GM23338 (cell line): ENCODE results near the gene NDUFS4. TPM values are rescaled to one million over a fixed set of nuclear protein-coding genes. Genes with fewer than 3 reads are reported as not detected.

Source experiments
- ATAC-seq: fragments of 200-7000 bp; cut with Tn5 transposase; 3 replicates; pipeline ENCODE4 v1.9.1; 2020
- DNase-seq: peaks from one replicate; pipeline ENCODE4 v3.0.0-alpha.2; 2015; ENCODE audit warnings: low spot score
- H2AFZ ChIP-seq: fragments of 200-600 bp; sonication (generic); 2 replicates; pipeline ENCODE4 v1.8.0; 2016; ENCODE audit warnings: antibody characterized with exemption, mild to moderate bottlenecking, moderate library complexity
- H3F3A ChIP-seq: fragments of 200-600 bp; sonication (generic); replicated peaks from 2 replicates; pipeline ENCODE4 v1.8.0; 2017; ENCODE audit warnings: antibody characterized with exemption, mixed run types, low read depth
- H3K27ac ChIP-seq: fragments of 200-600 bp; sonication (generic); 2 replicates; pipeline ENCODE4 v1.6.1; 2016; ENCODE audit warnings: low read depth
- H3K27me3 ChIP-seq: fragments of 200-600 bp; sonication (generic); 2 replicates; pipeline ENCODE4 v1.8.0; 2016; ENCODE audit warnings: mild to moderate bottlenecking, mixed run types, moderate library complexity; ENCODE audit not compliant: insufficient read depth
- H3K36me3 ChIP-seq: fragments of 200-600 bp; sonication (generic); 2 replicates; pipeline ENCODE4 v1.8.0; 2016; ENCODE audit warnings: mild to moderate bottlenecking; ENCODE audit not compliant: insufficient read depth
- H3K4me1 ChIP-seq: fragments of 200-600 bp; sonication (generic); 2 replicates; pipeline ENCODE4 v1.8.0; 2016; ENCODE audit warnings: mild to moderate bottlenecking, moderate library complexity; ENCODE audit not compliant: insufficient read depth
- H3K4me2 ChIP-seq: fragments of 200-600 bp; sonication (generic); 2 replicates; pipeline ENCODE4 v1.7.1; 2017; ENCODE audit warnings: mixed run types
- H3K4me3 ChIP-seq: fragments of 200-600 bp; sonication (generic); 2 replicates; pipeline ENCODE4 v1.6.1; 2016; ENCODE audit warnings: mixed run types
- H3K79me2 ChIP-seq: fragments of 200-600 bp; sonication (generic); replicated peaks from 2 replicates; pipeline ENCODE4 v1.8.0; 2017; ENCODE audit warnings: mild to moderate bottlenecking; ENCODE audit not compliant: insufficient read depth
- H3K9me2 ChIP-seq: fragments of 200-600 bp; sonication (generic); 2 replicates; pipeline ENCODE4 v1.8.0; 2017; ENCODE audit not compliant: insufficient read depth
- H4K20me1 ChIP-seq: fragments of 200-600 bp; sonication (generic); replicated peaks from 2 replicates; pipeline ENCODE4 v1.8.0; 2017; ENCODE audit warnings: mild to moderate bottlenecking; ENCODE audit not compliant: insufficient read depth
- H3K27ac Mint-ChIP-seq: 2 replicates; pipeline ENCODE4 v1.8.0; 2020; ENCODE audit warnings: inconsistent platforms, mild to moderate bottlenecking, moderate library complexity, mixed read lengths
- H3K27me3 Mint-ChIP-seq: 3 replicates; pipeline ENCODE4 v1.8.0; 2022; ENCODE audit warnings: low read depth, mild to moderate bottlenecking, moderate library complexity, mixed read lengths, inconsistent platforms; ENCODE audit not compliant: insufficient read depth, poor library complexity
- H3K36me3 Mint-ChIP-seq: 3 replicates; pipeline ENCODE4 v1.8.0; 2021; ENCODE audit warnings: low read depth, mild to moderate bottlenecking, inconsistent platforms, moderate library complexity, mixed read lengths
- H3K4me1 Mint-ChIP-seq: 3 replicates; pipeline ENCODE4 v1.8.0; 2020; ENCODE audit warnings: mild to moderate bottlenecking, inconsistent platforms, mixed read lengths
- H3K4me3 Mint-ChIP-seq: 3 replicates; pipeline ENCODE4 v1.8.0; 2021; ENCODE audit warnings: moderate library complexity, mild to moderate bottlenecking, inconsistent platforms, mixed read lengths
- H3K9me3 Mint-ChIP-seq: 3 replicates; pipeline ENCODE4 v1.8.0; 2020; ENCODE audit warnings: moderate library complexity, mild to moderate bottlenecking, inconsistent platforms, mixed read lengths
- CREB1 ChIP-seq: fragments of 250-450 bp; sonication (Bioruptor Pico); IDR thresholded peaks from 2 replicates; pipeline ENCODE4 v1.5.0; 2020; ENCODE audit warnings: low read depth, mild to moderate bottlenecking, moderate library complexity
- EZH2phosphoT487 ChIP-seq: fragments of 200-600 bp; sonication (generic); IDR thresholded peaks from one replicate; pipeline ENCODE4 v1.8.1; 2018; ENCODE audit warnings: antibody characterized with exemption; ENCODE audit not compliant: unreplicated experiment
- JUNB ChIP-seq: IDR thresholded peaks from one replicate; pipeline ENCODE4 v1.6.1; 2016; ENCODE audit warnings: antibody characterized with exemption; ENCODE audit not compliant: unreplicated experiment
- NANOG ChIP-seq: IDR thresholded peaks from 2 replicates; pipeline ENCODE4 v1.6.1; 2016; ENCODE audit warnings: antibody characterized with exemption, borderline replicate concordance
- STAT1 ChIP-seq: IDR thresholded peaks from one replicate; pipeline ENCODE4 v1.6.1; 2016; ENCODE audit warnings: antibody characterized with exemption; ENCODE audit not compliant: unreplicated experiment
- ZNF331 ChIP-seq: fragments of 250-450 bp; sonication (Bioruptor Pico); IDR thresholded peaks from 2 replicates; pipeline ENCODE4 v1.5.0; 2020; ENCODE audit warnings: low read depth, mild to moderate bottlenecking, moderate library complexity
- polyA plus RNA-seq: library from polyadenylated mRNA; unstranded; fragments of >200 nt; fragmentation: Nextera tagmentation; extraction: Ambion mirVana; gene quantifications from 2 replicates; pipeline ENCODE4 v1.2.1, GENCODE V29; 2016
- total RNA-seq: library from RNA; depleted of rRNA; stranded (reverse); fragments of >200 nt; shearing (Covaris generic); gene quantifications from 2 replicates; pipeline ENCODE4 v1.2.3, GENCODE V29; 2014
- TF ChIP-seq, protein P1 (sequence below): IDR thresholded peaks from one replicate; pipeline ENCODE4 v1.6.1; 2018; ENCODE audit warnings: antibody characterized with exemption; ENCODE audit not compliant: unreplicated experiment
- TF ChIP-seq, protein P2 (sequence below), 2 experiments: fragments of 200-600 bp in 1 of 2; sonication (generic) in 1 of 2; conservative IDR thresholded peaks; 2 replicates each; pipeline versions ENCODE4 v1.5.1 to v1.6.1; 2016 to 2017; ENCODE audit warnings: antibody characterized with exemption in 2 of 2, low read depth in 2 of 2, mild to moderate bottlenecking in 2 of 2, moderate library complexity in 1 of 2
- TF ChIP-seq, protein P3 (sequence below): fragments of 250-450 bp; sonication (Bioruptor Pico); IDR thresholded peaks from 2 replicates; pipeline ENCODE4 v1.5.0; 2020; ENCODE audit warnings: mild to moderate bottlenecking, moderate library complexity

Gene NDUFS4
- total and polyA plus RNA-seq, 2 experiments from 2014 or later: 65.6 to 151 TPM

DNA sequence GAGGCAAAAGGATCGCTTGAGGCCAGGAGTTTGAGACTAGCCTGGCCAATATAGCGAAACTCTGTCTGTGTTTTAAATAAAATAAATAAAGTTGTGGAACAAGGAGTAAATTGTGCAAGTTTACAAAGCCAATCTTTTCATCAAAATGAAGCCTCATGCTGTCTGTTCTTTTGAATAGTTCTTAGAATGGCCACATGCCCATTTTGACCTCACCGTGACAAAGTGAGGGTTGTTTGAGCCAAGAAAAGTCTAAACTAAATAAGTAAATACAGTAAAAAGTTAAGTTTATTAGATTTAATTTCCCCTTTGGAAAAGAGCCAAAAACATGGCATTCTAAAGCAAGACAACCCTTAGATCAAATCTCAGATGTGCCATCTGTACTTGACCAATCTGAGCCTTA, 165.7 kb downstream of the NDUFS4 start:
- Histone ChIP-seq H3K4me3 (no peak overlapping the region), H3K4me2 (no peak overlapping the region), H3K36me3 (no peaks in the 10 kb centered on the region), H3K9me2 (peaks cover 5% of the 10 kb centered on the region), H4K20me1 (no peaks in the 10 kb centered on the region), H3F3A (no peaks in the 10 kb centered on the region), H3K4me1 (no peaks in the 10 kb centered on the region), H3K27me3 (no peaks in the 10 kb centered on the region), H3K27ac (no peak overlapping the region), H3K79me2 (no peaks in the 10 kb centered on the region), H2AFZ (no peak overlapping the region)
- Mint-ChIP-seq H3K4me3 (no peak overlapping the region), H3K27ac (no peak overlapping the region), H3K4me1 (no peaks in the 10 kb centered on the region), H3K9me3 (no peaks in the 10 kb centered on the region; the same call in 2 of the 3 replicates), H3K27me3 (peaks cover 3% of the 10 kb centered on the region), H3K36me3 (no peaks in the 10 kb centered on the region)
- ATAC-seq (no peak), DNase-seq (no peak)
- TF ChIP-seq, protein P1, sequence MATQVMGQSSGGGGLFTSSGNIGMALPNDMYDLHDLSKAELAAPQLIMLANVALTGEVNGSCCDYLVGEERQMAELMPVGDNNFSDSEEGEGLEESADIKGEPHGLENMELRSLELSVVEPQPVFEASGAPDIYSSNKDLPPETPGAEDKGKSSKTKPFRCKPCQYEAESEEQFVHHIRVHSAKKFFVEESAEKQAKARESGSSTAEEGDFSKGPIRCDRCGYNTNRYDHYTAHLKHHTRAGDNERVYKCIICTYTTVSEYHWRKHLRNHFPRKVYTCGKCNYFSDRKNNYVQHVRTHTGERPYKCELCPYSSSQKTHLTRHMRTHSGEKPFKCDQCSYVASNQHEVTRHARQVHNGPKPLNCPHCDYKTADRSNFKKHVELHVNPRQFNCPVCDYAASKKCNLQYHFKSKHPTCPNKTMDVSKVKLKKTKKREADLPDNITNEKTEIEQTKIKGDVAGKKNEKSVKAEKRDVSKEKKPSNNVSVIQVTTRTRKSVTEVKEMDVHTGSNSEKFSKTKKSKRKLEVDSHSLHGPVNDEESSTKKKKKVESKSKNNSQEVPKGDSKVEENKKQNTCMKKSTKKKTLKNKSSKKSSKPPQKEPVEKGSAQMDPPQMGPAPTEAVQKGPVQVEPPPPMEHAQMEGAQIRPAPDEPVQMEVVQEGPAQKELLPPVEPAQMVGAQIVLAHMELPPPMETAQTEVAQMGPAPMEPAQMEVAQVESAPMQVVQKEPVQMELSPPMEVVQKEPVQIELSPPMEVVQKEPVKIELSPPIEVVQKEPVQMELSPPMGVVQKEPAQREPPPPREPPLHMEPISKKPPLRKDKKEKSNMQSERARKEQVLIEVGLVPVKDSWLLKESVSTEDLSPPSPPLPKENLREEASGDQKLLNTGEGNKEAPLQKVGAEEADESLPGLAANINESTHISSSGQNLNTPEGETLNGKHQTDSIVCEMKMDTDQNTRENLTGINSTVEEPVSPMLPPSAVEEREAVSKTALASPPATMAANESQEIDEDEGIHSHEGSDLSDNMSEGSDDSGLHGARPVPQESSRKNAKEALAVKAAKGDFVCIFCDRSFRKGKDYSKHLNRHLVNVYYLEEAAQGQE: no peak
- TF ChIP-seq STAT1: no peak
- TF ChIP-seq EZH2phosphoT487: no peak
- no peak for TF ChIP-seq NANOG
- TF ChIP-seq, protein P2, sequence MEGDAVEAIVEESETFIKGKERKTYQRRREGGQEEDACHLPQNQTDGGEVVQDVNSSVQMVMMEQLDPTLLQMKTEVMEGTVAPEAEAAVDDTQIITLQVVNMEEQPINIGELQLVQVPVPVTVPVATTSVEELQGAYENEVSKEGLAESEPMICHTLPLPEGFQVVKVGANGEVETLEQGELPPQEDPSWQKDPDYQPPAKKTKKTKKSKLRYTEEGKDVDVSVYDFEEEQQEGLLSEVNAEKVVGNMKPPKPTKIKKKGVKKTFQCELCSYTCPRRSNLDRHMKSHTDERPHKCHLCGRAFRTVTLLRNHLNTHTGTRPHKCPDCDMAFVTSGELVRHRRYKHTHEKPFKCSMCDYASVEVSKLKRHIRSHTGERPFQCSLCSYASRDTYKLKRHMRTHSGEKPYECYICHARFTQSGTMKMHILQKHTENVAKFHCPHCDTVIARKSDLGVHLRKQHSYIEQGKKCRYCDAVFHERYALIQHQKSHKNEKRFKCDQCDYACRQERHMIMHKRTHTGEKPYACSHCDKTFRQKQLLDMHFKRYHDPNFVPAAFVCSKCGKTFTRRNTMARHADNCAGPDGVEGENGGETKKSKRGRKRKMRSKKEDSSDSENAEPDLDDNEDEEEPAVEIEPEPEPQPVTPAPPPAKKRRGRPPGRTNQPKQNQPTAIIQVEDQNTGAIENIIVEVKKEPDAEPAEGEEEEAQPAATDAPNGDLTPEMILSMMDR (conservative IDR thresholded peaks at IDR 0.05; ENCODE audit: low read depth in 2 of 2): no peak
- TF ChIP-seq, protein P3, sequence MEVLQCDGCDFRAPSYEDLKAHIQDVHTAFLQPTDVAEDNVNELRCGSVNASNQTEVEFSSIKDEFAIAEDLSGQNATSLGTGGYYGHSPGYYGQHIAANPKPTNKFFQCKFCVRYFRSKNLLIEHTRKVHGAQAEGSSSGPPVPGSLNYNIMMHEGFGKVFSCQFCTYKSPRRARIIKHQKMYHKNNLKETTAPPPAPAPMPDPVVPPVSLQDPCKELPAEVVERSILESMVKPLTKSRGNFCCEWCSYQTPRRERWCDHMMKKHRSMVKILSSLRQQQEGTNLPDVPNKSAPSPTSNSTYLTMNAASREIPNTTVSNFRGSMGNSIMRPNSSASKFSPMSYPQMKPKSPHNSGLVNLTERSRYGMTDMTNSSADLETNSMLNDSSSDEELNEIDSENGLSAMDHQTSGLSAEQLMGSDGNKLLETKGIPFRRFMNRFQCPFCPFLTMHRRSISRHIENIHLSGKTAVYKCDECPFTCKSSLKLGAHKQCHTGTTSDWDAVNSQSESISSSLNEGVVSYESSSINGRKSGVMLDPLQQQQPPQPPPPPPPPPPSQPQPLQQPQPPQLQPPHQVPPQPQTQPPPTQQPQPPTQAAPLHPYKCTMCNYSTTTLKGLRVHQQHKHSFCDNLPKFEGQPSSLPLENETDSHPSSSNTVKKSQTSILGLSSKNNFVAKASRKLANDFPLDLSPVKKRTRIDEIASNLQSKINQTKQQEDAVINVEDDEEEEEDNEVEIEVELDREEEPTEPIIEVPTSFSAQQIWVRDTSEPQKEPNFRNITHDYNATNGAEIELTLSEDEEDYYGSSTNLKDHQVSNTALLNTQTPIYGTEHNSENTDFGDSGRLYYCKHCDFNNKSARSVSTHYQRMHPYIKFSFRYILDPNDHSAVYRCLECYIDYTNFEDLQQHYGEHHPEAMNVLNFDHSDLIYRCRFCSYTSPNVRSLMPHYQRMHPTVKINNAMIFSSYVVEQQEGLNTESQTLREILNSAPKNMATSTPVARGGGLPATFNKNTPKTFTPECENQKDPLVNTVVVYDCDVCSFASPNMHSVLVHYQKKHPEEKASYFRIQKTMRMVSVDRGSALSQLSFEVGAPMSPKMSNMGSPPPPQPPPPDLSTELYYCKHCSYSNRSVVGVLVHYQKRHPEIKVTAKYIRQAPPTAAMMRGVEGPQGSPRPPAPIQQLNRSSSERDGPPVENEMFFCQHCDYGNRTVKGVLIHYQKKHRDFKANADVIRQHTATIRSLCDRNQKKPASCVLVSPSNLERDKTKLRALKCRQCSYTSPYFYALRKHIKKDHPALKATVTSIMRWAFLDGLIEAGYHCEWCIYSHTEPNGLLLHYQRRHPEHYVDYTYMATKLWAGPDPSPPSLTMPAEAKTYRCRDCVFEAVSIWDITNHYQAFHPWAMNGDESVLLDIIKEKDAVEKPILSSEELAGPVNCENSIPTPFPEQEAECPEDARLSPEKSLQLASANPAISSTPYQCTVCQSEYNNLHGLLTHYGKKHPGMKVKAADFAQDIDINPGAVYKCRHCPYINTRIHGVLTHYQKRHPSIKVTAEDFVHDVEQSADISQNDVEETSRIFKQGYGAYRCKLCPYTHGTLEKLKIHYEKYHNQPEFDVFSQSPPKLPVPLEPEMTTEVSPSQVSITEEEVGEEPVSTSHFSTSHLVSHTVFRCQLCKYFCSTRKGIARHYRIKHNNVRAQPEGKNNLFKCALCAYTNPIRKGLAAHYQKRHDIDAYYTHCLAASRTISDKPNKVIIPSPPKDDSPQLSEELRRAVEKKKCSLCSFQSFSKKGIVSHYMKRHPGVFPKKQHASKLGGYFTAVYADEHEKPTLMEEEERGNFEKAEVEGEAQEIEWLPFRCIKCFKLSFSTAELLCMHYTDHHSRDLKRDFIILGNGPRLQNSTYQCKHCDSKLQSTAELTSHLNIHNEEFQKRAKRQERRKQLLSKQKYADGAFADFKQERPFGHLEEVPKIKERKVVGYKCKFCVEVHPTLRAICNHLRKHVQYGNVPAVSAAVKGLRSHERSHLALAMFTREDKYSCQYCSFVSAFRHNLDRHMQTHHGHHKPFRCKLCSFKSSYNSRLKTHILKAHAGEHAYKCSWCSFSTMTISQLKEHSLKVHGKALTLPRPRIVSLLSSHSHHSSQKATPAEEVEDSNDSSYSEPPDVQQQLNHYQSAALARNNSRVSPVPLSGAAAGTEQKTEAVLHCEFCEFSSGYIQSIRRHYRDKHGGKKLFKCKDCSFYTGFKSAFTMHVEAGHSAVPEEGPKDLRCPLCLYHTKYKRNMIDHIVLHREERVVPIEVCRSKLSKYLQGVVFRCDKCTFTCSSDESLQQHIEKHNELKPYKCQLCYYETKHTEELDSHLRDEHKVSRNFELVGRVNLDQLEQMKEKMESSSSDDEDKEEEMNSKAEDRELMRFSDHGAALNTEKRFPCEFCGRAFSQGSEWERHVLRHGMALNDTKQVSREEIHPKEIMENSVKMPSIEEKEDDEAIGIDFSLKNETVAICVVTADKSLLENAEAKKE (CRISPR knock-in tag): no peak
- TF ChIP-seq JUNB: no peak
- no peak for TF ChIP-seq CREB1 (CRISPR knock-in tag)
- TF ChIP-seq ZNF331: no peak
